ENCODE results near the gene ADAMTSL1.

DNA sequence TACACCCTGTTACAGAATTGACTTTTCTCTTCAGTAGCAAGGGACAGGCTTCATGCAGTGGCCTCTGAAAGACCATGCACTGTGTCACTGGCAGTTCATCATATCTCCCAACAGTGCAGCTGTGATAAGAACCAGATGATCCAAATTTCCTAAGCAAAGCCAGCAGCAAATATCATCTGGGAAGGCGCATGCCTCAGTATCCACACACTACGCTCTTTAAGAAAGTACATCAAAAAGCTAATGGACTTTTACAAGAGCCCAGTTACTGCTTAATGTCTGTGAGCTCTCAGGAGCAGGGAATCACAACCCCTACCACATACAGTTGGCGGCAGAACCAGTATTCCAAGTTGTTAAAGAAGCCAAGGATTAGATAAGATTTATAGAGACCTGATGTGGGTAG is 25.1 kb downstream of the ADAMTSL1 start:
- TF ChIP-seq ATF2 (tag by site-specific recombination; IDR thresholded peaks at IDR 0.05; ENCODE audit: low read depth) (no peak), ZNF133 (tag by site-specific recombination; IDR thresholded peaks at IDR 0.05) (no peak), ZBTB8A (tag by site-specific recombination; IDR thresholded peaks at IDR 0.05) (no peak), ZBTB7A (tag by site-specific recombination; IDR thresholded peaks at IDR 0.05; ENCODE audit: low read depth) (no peak), ZBTB21 (tag by site-specific recombination; IDR thresholded peaks at IDR 0.05) (no peak), ZNF24 (tag by site-specific recombination; IDR thresholded peaks at IDR 0.05) (no peak), KLF16 (tag by site-specific recombination; IDR thresholded peaks at IDR 0.05) (no peak), ZBTB1 (tag by site-specific recombination; IDR thresholded peaks at IDR 0.05) (no peak)
- TF ChIP-seq, protein P1, sequence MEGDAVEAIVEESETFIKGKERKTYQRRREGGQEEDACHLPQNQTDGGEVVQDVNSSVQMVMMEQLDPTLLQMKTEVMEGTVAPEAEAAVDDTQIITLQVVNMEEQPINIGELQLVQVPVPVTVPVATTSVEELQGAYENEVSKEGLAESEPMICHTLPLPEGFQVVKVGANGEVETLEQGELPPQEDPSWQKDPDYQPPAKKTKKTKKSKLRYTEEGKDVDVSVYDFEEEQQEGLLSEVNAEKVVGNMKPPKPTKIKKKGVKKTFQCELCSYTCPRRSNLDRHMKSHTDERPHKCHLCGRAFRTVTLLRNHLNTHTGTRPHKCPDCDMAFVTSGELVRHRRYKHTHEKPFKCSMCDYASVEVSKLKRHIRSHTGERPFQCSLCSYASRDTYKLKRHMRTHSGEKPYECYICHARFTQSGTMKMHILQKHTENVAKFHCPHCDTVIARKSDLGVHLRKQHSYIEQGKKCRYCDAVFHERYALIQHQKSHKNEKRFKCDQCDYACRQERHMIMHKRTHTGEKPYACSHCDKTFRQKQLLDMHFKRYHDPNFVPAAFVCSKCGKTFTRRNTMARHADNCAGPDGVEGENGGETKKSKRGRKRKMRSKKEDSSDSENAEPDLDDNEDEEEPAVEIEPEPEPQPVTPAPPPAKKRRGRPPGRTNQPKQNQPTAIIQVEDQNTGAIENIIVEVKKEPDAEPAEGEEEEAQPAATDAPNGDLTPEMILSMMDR (tag by site-specific recombination; IDR thresholded peaks at IDR 0.05): no peak
- TF ChIP-seq, protein P2, sequence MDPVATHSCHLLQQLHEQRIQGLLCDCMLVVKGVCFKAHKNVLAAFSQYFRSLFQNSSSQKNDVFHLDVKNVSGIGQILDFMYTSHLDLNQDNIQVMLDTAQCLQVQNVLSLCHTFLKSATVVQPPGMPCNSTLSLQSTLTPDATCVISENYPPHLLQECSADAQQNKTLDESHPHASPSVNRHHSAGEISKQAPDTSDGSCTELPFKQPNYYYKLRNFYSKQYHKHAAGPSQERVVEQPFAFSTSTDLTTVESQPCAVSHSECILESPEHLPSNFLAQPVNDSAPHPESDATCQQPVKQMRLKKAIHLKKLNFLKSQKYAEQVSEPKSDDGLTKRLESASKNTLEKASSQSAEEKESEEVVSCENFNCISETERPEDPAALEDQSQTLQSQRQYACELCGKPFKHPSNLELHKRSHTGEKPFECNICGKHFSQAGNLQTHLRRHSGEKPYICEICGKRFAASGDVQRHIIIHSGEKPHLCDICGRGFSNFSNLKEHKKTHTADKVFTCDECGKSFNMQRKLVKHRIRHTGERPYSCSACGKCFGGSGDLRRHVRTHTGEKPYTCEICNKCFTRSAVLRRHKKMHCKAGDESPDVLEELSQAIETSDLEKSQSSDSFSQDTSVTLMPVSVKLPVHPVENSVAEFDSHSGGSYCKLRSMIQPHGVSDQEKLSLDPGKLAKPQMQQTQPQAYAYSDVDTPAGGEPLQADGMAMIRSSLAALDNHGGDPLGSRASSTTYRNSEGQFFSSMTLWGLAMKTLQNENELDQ (tag by site-specific recombination; IDR thresholded peaks at IDR 0.05; ENCODE audit: low read depth): no peak
